Glutamatergic neuron (in vitro differentiated cells): ENCODE measurements around the gene PPP2R3A. TPM values are rescaled to one million over a fixed set of nuclear protein-coding genes. Genes with fewer than 3 reads are reported as not detected.

Experiments used
- DNase-seq: peaks from one replicate; pipeline ENCODE4 v3.0.0; 2022
- H3K27ac Mint-ChIP-seq: one replicate; pipeline ENCODE4 v1.8.0; 2020; ENCODE audit warnings: mild to moderate bottlenecking, mixed read lengths, inconsistent platforms; ENCODE audit not compliant: unreplicated experiment
- H3K27me3 Mint-ChIP-seq: one replicate; pipeline ENCODE4 v1.8.0; 2020; ENCODE audit warnings: mild to moderate bottlenecking, moderate library complexity, mixed read lengths, inconsistent platforms; ENCODE audit not compliant: unreplicated experiment
- H3K36me3 Mint-ChIP-seq: one replicate; pipeline ENCODE4 v1.8.0; 2020; ENCODE audit warnings: mild to moderate bottlenecking, mixed read lengths, inconsistent platforms; ENCODE audit not compliant: unreplicated experiment
- H3K4me1 Mint-ChIP-seq: one replicate; pipeline ENCODE4 v1.8.0; 2020; ENCODE audit warnings: mild to moderate bottlenecking, low read depth, mixed read lengths, inconsistent platforms; ENCODE audit not compliant: unreplicated experiment
- H3K4me3 Mint-ChIP-seq: one replicate; pipeline ENCODE4 v1.8.0; 2020; ENCODE audit warnings: mild to moderate bottlenecking, mixed read lengths, inconsistent platforms; ENCODE audit not compliant: unreplicated experiment
- H3K9me3 Mint-ChIP-seq: one replicate; pipeline ENCODE4 v1.8.0; 2020; ENCODE audit warnings: mild to moderate bottlenecking, moderate library complexity, mixed read lengths, inconsistent platforms; ENCODE audit not compliant: unreplicated experiment
- total RNA-seq: library from RNA; stranded (reverse); fragmentation: NEBNext Ultra II Directional; extraction: Animal tissue kit (Norgen Biotek cat#: 25700); gene quantifications from one replicate; pipeline ENCODE4 v1.2.1, GENCODE V29; 2021; ENCODE audit not compliant: unreplicated experiment
- TF ChIP-seq, protein P1 (sequence below): fragments of 200-600 bp; sonication (generic); IDR thresholded peaks from one replicate; pipeline ENCODE4 v1.5.0; 2021; ENCODE audit not compliant: partially characterized antibody, unreplicated experiment

Gene PPP2R3A
- total RNA-seq, 1 donor from 2014 or later: 13.0 TPM

DNA sequence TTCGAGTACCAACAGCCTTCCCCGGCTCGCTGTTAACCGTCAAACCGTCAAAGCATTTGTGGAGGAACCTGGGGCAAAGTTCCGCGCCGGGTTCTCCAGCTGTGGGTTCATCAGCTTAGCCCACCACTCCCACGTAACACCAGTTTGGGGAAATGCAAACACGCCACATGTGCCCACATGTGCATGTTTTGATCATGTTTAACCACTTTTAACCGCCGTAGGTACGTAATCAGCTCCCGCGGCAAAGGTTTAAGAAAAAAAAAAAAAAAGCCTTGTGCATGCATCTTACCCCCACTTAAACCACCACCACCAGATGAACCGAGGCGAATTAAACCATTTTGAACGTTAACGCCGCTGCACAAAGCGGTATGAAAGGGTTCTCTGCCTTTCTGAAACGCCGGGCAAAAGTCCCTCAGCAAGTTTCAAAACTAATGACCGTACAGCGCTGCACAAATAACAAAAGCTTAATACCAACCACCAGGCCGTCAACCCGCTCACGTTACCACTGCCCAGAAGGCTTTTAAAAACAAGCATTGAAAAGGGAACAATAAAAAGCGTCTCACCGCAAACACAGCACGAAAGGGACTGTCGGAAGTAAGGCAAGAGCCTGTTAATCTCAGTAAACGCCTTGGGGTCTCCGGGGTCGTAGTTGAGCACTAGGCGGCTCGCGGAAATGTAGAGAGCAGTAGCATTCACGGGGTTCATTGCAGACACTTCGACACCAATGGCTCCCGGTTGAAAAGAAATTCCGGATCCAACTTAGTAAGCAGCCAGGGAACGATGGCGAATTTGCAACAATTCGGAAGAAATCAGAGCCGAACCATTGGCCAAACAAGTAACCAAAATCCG lies 229.1 kb downstream of the PPP2R3A start:
- DNase-seq: peak; percentile 30
- TF ChIP-seq, protein P1, sequence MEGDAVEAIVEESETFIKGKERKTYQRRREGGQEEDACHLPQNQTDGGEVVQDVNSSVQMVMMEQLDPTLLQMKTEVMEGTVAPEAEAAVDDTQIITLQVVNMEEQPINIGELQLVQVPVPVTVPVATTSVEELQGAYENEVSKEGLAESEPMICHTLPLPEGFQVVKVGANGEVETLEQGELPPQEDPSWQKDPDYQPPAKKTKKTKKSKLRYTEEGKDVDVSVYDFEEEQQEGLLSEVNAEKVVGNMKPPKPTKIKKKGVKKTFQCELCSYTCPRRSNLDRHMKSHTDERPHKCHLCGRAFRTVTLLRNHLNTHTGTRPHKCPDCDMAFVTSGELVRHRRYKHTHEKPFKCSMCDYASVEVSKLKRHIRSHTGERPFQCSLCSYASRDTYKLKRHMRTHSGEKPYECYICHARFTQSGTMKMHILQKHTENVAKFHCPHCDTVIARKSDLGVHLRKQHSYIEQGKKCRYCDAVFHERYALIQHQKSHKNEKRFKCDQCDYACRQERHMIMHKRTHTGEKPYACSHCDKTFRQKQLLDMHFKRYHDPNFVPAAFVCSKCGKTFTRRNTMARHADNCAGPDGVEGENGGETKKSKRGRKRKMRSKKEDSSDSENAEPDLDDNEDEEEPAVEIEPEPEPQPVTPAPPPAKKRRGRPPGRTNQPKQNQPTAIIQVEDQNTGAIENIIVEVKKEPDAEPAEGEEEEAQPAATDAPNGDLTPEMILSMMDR: no peak
- Mint-ChIP-seq H3K27me3 (peaks cover 13% of the 10 kb centered on the region), H3K36me3 (peaks cover 5% of the 10 kb centered on the region), H3K27ac (peak overlapping the region; percentile 94), H3K9me3 (peaks cover 31% of the 10 kb centered on the region), H3K4me3 (peak overlapping the region; percentile 99), H3K4me1 (peaks cover 31% of the 10 kb centered on the region)

DNA sequence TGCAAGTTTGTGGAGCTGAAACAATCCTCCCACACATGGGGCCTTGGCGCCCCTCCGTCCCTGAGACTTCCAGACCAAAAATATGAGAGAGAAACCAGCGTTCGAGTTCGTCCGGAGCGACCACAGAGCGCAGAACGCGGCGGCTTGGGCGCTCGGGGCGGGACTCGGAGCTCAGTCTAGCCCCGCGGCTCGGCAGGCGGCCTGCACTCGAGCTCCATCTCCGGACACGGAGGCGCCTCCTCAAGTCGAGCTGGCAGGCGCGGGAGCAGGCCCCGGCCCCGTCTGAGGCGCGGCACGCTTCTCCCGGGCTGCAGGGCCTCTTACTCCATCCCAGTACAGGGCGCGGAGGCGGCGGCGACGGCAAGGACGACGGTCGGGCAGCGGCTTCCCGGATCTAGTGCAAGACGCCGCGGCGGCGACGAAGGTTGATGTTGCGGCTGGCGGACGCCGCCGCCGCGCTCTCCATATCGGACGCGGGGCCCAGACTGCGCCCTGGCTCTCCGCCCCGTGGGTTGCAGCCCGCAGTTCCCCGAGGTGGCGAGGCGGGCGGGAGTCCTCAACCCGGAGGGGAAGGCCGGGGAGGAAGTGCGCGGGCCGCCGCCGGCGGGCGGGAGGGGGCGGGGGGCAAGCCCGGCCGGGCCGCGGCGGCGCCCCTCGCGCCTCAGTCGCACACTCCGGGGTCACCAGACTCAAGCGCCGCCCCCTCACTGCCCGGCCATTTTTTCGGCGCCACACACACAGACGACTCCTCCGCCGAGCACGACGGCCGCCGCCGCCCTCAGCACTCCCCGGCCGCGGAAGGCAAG lies 229.9 kb downstream of the PPP2R3A start:
- peak overlapping the region; percentile 94 for H3K27ac Mint-ChIP-seq
- H3K4me1 Mint-ChIP-seq: peaks cover 31% of the 10 kb centered on the region
- DNase-seq: peak; percentile 82
- TF ChIP-seq, protein P1: no peak
- peaks cover 5% of the 10 kb centered on the region for H3K36me3 Mint-ChIP-seq
- H3K9me3 Mint-ChIP-seq: peaks cover 31% of the 10 kb centered on the region
- peaks cover 13% of the 10 kb centered on the region for H3K27me3 Mint-ChIP-seq
- H3K4me3 Mint-ChIP-seq: peak overlapping the region; percentile 99

DNA sequence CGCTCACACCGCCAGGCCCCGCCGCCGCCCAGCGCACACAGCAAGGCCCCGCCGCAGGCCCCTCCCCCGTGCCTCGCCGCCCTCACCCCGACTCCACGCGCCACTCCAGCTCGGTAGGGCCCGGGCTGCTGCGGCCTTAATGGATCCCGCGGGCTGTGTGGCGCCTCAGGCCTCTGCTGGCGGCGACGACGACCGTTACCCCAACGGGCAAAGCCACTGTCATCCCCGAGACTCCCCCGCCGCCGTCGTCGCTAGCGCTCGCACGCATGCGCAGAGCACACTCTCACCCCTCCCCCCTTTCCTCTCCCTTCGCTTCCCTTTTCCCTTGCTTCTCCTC lies 230.5 kb downstream of the PPP2R3A start, which contains the start of gene MSL2:
Gene MSL2, minus strand, starts transcription at position 272 of the 337 bp plus-strand sequence. CDS start 1,222 bp downstream, outside the sequence.
- H3K27me3 Mint-ChIP-seq: peaks cover 13% of the 10 kb centered on the region
- peaks cover 5% of the 10 kb centered on the region for H3K36me3 Mint-ChIP-seq
- peak within 1 kb of the TSS; percentile 99 for H3K4me3 Mint-ChIP-seq
- TF ChIP-seq, protein P1: no peak
- peaks cover 31% of the 10 kb centered on the region for H3K9me3 Mint-ChIP-seq
- H3K27ac Mint-ChIP-seq: peak within 1 kb of the TSS; percentile 99
- H3K4me1 Mint-ChIP-seq: peaks cover 29% of the 10 kb centered on the region
- DNase-seq: no peak

DNA sequence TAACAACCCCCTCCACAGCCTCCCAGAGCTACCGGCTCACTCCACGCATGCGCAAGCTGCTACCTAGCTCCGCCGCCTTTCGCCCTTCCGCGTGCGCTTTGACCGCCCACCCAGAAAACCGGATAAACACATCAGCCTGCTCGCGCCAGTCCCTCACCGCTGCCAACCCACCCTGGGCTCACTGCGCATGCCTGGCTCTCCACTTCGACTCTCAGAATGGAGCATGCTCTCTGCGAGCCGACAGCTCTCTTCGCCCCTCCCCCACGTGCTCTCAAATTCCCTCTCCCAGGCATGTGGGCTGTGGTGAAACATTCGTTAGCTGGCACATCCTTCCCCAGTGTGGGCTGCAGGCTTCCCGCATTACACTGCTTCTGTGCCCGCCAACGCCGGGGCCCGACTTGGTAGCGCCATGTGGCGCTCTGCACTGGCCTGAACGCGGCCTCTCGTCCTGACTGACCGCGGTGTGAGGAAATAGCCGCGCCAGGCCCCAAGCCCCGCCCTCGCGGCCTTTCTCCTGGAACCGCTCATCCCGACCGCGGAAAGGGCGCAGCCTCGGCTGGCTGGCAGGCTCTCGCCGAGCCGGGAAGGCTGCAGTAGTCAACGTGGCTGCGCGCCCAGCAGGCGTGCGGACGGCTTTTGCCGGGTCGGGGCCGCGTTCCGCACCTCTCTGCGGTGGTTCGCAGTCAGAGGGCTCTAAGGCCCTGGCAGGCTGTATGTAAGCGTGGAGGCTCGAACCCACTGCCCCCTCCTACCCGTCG lies 231.1 kb downstream of the PPP2R3A start:
- Mint-ChIP-seq H3K27me3 (peaks cover 13% of the 10 kb centered on the region), H3K36me3 (peaks cover 5% of the 10 kb centered on the region), H3K4me3 (peak overlapping the region; percentile 92), H3K4me1 (peaks cover 28% of the 10 kb centered on the region), H3K27ac (peak overlapping the region; percentile 99), H3K9me3 (peaks cover 31% of the 10 kb centered on the region)
- TF ChIP-seq, protein P1: no peak
- DNase-seq: peak; percentile 99
